ENCODE results near the gene BSG.

BSG gene

DNA sequence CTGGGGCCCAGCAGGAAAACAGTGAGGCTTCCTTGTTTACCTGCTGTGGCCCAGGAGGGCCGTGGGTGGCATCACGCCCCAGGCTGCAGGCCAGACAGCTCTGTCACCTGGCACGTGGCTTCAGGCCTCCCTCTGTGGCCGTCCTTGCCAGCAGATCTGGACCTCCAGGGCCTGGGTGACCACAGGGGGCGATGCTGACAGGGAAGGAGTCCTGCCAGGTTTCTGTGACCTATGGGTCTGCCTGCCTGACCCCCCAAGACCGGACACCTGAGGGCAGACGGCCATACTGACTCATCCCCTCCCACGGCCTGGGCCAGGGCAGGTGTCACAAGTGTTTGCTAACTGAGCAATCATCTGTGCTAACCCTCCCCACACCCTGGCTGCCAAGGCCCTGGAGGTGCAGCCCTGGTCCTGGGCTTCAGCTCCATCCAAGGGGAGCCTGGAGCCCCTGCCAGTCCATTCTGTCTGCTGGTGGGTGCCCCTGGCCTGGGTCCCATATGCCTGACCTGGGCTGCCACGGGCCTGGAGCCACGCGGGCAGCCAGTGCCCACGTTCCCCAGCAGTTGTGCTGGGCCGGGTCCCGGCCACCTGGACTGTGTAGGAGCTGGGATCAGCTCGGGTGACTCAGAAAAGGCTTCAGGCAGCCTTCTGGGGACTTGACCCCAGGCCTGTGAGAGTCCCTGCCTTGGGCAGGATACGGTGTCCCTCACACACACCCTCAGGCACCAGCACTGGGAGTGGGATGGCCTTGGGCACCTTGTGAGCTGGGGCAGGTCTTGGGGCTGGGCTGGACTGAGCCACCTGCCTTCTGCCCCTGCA lies 37.2 kb upstream of the BSG start:
- ATAC-seq (replicated peaks) (no peak), DNase-seq (no peak)
- Mint-ChIP-seq H3K4me3 (peak overlapping the region; percentile 46 to 56), H3K9me3 (no peaks in the 10 kb centered on the region), H3K4me1 (peaks cover 14 to 28% of the 10 kb centered on the region in 2 donors), H3K27ac (peak overlapping the region; percentile 37), H3K36me3 (peaks cover 21 to 22% of the 10 kb centered on the region in 2 donors), H3K27me3 (no peaks in the 10 kb centered on the region)

DNA sequence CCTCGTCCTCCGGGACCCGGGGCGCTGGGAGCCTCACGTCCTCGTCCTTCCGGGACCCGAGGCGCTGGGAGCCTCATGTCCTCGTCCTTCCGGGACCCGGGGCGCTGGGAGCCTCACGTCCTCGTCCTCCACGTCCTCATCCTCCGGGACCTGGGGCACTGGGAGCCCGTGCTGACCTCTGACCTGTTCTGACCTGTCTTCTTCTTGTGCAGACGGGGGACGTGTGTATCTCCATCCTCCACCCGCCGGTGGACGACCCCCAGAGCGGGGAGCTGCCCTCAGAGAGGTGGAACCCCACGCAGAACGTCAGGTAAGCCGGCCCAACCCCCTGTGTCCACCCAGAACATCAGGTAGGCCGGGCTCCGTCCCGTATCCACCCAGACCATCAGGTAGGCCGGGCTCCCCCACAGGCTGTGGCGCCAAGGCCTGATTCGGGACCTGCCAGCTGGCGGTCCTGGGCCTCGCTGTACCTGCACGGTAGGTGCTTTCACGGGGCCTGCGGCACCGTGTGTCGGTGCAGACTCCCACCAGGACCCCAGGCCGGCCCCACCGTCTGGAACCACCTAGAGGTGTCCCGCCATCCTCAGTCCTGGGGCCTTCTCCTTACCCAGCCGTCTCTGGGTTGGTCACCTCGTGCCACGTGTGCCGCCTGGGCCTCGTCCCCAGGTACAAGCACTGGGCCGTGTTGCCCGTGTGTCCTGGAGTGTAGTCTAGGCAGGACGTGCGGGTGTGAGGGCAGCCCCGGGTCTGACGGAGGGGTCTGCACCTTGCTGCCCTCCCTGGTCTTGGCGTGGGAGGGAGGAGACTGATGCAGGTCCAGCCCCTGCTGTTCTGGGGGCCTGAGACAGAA lies 36.1 kb upstream of the BSG start:
- Mint-ChIP-seq H3K27me3 (no peaks in the 10 kb centered on the region), H3K36me3 (peaks cover 21 to 22% of the 10 kb centered on the region in 2 donors), H3K9me3 (no peaks in the 10 kb centered on the region), H3K27ac (no peak overlapping the region), H3K4me1 (peaks cover 14 to 23% of the 10 kb centered on the region in 2 donors), H3K4me3 (no peak overlapping the region)
- DNase-seq (no peak), ATAC-seq (replicated peaks) (no peak)

DNA sequence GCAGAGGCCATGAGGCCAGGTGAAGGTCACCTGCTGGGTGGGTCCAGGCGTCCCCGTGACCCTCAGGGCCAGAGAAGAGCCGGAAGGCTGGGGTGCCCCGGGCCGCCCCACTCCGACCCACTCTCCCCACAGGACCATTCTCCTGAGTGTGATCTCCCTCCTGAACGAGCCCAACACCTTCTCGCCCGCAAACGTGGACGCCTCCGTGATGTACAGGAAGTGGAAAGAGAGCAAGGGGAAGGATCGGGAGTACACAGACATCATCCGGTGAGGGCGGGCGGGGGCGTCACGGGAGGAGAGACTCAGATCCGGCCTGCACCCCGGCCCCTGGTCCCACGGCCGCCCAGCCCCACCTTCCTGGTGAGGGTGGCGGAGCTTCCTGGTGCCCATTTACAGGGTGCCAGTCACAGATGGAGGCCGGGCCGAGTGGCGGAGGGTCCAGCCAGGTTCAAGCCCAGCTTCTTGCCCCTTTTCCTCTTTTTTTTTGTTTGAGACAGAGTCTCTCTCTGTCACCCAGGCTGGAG lies 35.5 kb upstream of the BSG start:
- Mint-ChIP-seq H3K36me3 (peaks cover 21 to 24% of the 10 kb centered on the region in 2 donors), H3K27ac (no peak overlapping the region), H3K9me3 (no peaks in the 10 kb centered on the region), H3K4me1 (peaks cover 14 to 23% of the 10 kb centered on the region in 2 donors), H3K4me3 (no peak overlapping the region), H3K27me3 (no peaks in the 10 kb centered on the region)
- ATAC-seq (replicated peaks), result no peak
- no peak for DNase-seq

DNA sequence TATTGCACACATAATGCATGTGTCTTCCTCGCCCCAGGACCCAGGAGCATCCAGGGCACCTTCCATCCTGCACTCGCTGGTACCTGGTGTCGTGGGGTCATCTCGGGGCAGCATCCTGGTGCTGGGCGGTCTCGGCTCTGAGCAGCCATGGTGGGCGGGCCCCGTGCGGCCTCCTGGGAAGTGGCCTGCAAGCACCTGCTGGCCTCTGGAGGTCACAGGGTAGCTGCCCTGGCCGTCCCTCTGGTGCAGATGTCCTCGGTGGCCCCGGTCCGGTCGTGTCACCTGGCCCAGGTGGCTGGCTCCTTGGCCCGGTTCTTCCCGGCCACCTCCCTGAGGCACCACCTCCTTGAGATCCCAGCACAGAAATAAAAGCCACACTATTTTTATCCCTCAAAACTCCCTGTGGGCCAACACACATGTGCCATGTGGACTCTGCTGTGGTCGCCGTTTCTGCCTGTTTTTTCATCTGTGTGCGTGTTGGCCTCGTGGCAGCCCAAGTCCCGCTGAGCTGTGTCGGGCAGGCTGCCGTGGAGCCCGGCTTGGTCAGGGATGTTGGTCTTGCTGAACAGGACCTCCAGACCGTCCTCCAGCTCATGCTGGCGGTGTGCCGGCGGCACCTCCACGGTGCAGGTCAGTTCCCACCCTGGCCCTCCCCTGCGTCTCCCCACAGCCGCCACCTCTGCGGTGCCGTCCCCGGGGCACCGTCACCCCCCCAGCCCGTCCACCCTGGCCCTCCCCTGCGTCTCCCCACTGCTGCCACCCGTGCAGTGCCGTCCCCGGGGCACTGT lies 33.6 kb upstream of the BSG start:
- H3K27me3 Mint-ChIP-seq, result no peaks in the 10 kb centered on the region
- H3K27ac Mint-ChIP-seq, result no peak overlapping the region
- H3K9me3 Mint-ChIP-seq, result no peaks in the 10 kb centered on the region
- DNase-seq (no peak), ATAC-seq (replicated peaks) (no peak)
- no peak overlapping the region for H3K4me3 Mint-ChIP-seq
- peaks cover 24 to 29% of the 10 kb centered on the region in 2 donors for H3K36me3 Mint-ChIP-seq
- peaks cover 9 to 20% of the 10 kb centered on the region in 2 donors for H3K4me1 Mint-ChIP-seq

DNA sequence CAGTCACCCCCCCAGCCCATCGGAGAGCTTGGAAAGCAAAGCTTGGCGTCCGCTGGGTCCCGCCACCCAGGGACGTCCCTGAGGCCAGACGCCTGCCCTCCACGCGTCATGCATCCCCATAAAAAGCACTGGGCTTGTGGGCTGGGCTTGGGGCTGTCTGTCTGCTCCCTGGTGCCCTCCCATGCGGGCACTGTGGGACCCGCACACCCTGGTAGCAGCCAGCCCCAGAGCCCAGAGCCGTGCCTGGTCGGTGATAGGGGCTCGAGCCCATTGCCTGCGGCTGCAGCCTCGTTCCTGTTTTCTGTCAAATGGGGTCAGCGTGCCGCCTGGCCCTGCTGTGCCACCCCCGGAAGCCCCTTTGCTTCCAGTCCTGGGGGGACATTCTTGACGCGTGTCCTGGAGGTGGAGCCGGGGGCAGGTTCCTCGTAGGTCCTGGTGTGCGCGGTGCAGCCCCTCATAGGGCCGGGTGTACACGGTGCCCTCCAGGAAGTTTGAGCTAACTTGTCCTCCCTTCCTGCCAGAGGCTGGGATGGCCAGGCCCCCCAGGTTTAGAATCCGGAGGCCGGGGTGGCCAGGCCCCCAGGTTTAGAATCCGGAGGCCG lies 32.9 kb upstream of the BSG start:
- no peak overlapping the region for H3K4me3 Mint-ChIP-seq
- DNase-seq (no peak), ATAC-seq (replicated peaks) (no peak)
- no peaks in the 10 kb centered on the region for H3K27me3 Mint-ChIP-seq
- peaks cover 7 to 18% of the 10 kb centered on the region in 2 donors for H3K4me1 Mint-ChIP-seq
- H3K9me3 Mint-ChIP-seq, result no peaks in the 10 kb centered on the region
- no peak overlapping the region for H3K27ac Mint-ChIP-seq
- peaks cover 24 to 29% of the 10 kb centered on the region in 2 donors for H3K36me3 Mint-ChIP-seq

DNA sequence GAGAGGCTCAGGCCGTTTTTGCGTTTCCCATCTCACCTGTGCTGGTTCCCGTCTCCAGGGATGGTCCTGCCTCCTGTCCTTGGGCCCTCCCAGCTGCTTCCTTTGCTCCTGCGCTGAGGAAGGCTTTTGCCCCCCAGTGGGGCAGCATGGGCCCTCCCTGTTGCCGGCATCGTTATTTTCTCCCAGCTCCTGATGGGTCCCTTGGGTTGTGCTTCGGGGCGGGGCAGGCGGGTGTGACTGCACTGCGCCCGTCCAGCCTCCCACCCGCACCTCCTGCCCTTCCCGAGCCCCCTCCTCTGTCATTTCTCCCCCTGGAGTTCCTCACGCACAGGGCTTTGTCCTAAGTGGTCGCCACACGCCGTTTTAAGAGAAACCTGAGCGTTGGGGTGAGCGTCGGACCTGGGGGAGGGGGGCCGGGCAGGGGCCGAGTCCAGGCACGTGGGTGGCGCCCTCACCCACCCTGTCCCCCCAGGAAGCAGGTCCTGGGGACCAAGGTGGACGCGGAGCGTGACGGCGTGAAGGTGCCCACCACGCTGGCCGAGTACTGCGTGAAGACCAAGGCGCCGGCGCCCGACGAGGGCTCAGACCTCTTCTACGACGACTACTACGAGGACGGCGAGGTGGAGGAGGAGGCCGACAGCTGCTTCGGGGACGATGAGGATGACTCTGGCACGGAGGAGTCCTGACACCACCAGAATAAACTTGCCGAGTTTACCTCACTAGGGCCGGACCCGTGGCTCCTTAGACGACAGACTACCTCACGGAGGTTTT lies 31.3 kb upstream of the BSG start:
- Mint-ChIP-seq H3K27ac (no peak overlapping the region), H3K4me1 (peaks cover 3 to 12% of the 10 kb centered on the region in 2 donors), H3K27me3 (peaks cover 0 to 5% of the 10 kb centered on the region in 2 donors), H3K9me3 (no peaks in the 10 kb centered on the region), H3K4me3 (no peak overlapping the region), H3K36me3 (peaks cover 20 to 25% of the 10 kb centered on the region in 2 donors)
- no peak for DNase-seq
- no peak for ATAC-seq (replicated peaks)

DNA sequence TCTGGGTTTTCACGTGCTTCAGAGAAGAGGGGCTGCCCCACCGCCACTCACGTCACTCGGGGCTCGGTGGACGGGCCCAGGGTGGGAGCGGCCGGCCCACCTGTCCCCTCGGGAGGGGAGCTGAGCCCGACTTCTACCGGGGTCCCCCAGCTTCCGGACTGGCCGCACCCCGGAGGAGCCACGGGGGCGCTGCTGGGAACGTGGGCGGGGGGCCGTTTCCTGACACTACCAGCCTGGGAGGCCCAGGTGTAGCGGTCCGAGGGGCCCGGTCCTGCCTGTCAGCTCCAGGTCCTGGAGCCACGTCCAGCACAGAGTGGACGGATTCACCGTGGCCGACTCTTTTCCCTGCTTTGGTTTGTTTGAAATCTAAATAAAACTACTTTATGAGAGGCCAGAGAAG lies 30.7 kb upstream of the BSG start:
- H3K27me3 Mint-ChIP-seq, result peaks cover 0 to 5% of the 10 kb centered on the region in 2 donors
- no peaks in the 10 kb centered on the region for H3K9me3 Mint-ChIP-seq
- no peak overlapping the region for H3K27ac Mint-ChIP-seq
- no peak overlapping the region for H3K4me3 Mint-ChIP-seq
- no peak for ATAC-seq (replicated peaks)
- H3K36me3 Mint-ChIP-seq, result peaks cover 20 to 24% of the 10 kb centered on the region in 2 donors
- peaks cover 3 to 12% of the 10 kb centered on the region in 2 donors for H3K4me1 Mint-ChIP-seq
- no peak for DNase-seq

DNA sequence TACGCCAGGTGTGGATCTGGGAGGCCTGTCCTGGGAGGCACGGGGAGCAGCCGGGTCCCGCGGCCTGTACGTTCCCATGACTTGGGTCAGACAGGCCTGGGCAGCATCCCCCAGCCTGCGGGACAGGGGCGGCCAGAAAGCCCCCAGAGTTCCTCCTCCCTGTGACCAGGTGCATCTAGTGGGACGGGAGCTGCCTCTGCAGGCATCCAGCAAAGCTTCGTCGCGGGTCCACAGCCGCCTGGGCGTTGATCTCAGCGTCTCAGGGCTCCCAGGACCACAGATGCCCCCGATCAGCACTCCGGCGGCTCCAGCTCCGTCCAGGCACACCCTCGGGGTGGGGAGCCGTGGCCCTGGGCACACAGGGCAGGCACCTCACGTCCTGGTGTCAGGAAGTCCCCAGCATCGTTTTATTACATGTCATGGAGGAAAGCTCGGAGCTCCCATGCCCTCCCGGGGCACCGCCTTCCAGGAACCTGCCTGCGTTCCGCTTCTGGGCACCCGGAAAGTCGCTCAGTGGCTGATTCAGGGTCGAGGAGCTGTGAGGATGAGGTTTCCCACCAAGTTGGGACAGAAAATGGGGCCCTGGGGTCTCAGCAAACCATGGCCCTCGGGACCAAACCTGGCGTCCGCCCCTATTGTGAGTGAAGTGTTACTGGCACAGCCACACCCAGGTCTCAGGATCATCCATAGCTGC lies 30.1 kb upstream of the BSG start:
- Mint-ChIP-seq H3K4me1 (peaks cover 3 to 12% of the 10 kb centered on the region in 2 donors), H3K4me3 (no peak overlapping the region), H3K27me3 (peaks cover 0 to 5% of the 10 kb centered on the region in 2 donors), H3K36me3 (peaks cover 20 to 24% of the 10 kb centered on the region in 2 donors), H3K9me3 (no peaks in the 10 kb centered on the region), H3K27ac (no peak overlapping the region)
- DNase-seq (no peak), ATAC-seq (replicated peaks) (no peak)

DNA sequence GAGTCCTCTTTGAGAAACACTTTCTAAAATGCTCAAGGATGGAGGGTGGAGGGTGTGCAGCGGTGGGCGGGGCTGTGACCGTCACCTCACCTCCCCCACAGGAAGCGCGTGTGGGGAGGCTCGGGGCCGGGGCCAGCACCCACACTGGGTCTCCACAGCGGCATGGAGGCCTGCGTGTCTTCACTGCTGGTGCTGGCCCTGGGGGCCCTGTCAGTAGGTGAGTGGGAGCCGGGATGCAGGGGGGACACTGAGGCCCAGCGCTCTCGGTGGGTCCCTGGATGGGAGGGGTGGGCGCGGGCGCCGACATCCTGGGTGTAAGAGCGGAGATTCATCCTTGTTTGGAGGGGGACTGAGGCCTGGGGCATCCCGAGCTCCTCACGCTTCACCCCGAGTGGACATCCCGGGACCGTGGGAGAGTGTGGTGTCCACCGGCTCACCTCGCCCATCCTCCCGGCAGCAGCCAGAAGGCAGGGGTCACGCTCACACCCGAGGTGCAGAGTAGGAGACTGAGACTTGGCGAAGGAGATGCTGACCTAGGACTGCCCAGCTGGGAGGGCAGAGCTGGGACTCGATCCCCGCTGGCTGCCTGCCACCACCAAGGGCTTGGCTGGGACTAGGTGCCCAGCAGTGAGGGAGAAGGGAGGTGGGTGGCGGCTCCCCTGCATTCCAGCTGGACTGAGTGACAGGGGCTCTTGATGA lies 28.3 kb upstream of the BSG start, which contains the start of gene GZMM:
Gene GZMM (plus strand): TSS at position 144 of the 699 bp plus-strand sequence. CDS start 19 bp downstream, at position 163.
- Mint-ChIP-seq H3K9me3 (no peaks in the 10 kb centered on the region), H3K4me1 (peaks cover 2 to 12% of the 10 kb centered on the region in 2 donors), H3K27me3 (peaks cover 9 to 10% of the 10 kb centered on the region in 2 donors), H3K36me3 (peaks cover 10 to 12% of the 10 kb centered on the region in 2 donors), H3K27ac (no peak within 1 kb of the TSS), H3K4me3 (no peak within 1 kb of the TSS)
- DNase-seq, result no peak
- ATAC-seq (replicated peaks), result peak; percentile 53 to 55

DNA sequence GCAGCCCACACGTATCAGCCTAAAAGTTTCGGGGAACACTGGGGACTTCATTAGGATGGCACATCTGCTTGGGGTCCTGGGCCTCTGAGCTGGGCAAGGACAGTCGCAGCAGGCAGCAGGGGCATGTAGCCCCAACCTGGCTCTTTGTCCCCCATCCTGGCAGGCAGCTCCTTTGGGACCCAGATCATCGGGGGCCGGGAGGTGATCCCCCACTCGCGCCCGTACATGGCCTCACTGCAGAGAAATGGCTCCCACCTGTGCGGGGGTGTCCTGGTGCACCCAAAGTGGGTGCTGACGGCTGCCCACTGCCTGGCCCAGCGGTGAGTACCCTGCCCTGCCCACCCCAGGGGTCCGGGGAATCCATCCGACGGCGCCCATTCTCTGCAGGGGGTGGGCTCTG lies 25.3 kb upstream of the BSG start:
- H3K4me1 Mint-ChIP-seq, result peaks cover 2 to 12% of the 10 kb centered on the region in 2 donors
- H3K27ac Mint-ChIP-seq, result no peak overlapping the region
- DNase-seq (no peak), ATAC-seq (replicated peaks) (no peak)
- peaks cover 3% of the 10 kb centered on the region in 2 donors for H3K36me3 Mint-ChIP-seq
- H3K27me3 Mint-ChIP-seq, result peaks cover 18 to 19% of the 10 kb centered on the region in 2 donors
- no peaks in the 10 kb centered on the region for H3K9me3 Mint-ChIP-seq
- no peak overlapping the region for H3K4me3 Mint-ChIP-seq

DNA sequence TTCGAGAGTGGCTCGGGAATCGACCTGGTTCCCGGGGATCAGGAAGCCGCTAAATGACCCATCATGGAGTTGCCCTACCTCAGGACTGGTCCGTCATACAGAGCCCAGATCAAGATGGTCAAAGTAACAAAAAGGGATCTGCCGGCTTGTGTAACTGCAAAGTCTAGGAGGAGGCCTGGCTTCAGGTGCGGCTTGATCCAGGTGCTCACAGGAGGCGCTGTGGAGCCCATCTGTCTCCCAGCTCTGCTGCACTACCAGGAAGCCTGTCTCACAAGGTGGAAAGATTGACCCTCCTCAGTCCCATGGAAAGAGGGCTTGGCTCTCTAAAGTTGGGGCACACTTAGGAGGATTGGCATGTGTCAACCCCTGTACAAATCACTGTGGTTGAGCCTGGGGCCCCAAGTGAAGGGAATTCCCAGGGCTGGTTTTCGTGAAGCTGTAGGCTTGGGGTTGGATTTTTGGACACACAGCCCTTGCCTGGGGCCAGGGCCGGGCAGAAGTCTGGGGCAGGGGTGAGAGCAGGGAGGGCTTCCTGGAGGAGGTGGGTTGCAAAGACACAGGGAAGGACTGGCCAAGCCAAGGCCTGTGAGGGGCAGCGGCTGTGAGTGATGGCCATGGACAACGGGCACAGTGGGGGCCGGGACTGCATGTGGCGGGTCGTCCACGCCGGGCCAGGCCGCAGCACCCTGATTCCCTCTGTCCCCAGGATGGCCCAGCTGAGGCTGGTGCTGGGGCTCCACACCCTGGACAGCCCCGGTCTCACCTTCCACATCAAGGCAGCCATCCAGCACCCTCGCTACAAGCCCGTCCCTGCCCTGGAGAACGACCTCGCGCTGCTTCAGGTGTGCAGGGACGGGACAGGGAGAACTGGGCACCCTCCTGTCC lies 24.3 kb upstream of the BSG start:
- Mint-ChIP-seq H3K27me3 (peaks cover 22 to 24% of the 10 kb centered on the region in 2 donors), H3K27ac (no peak overlapping the region), H3K4me3 (no peak overlapping the region), H3K36me3 (peaks cover 3% of the 10 kb centered on the region in 2 donors), H3K9me3 (no peaks in the 10 kb centered on the region), H3K4me1 (peaks cover 2 to 11% of the 10 kb centered on the region in 2 donors)
- no peak for ATAC-seq (replicated peaks)
- DNase-seq, result no peak

Data from stimulated activated naive B cell treated with anti-CD40 and anti-IgM and Interleukin-4, amounts not matched to agents 10 μg/mL and 1 μg/mL and 100 μg/mL, for 72 hours (primary cell).